HT1080 (cell line): ENCODE data around the gene TRIM14. TPM values are rescaled to one million over a fixed set of nuclear protein-coding genes. Genes with fewer than 3 reads are reported as not detected.
"Not testable (repeated sequence)": the region's sequence is repeated elsewhere in the genome, so short reads cannot be mapped to it uniquely, and the experiment has no call there.

ENCODE experiments used
- DNase-seq: peaks from one replicate; pipeline ENCODE4 v3.0.0-alpha.2; 2015; ENCODE audit warnings: low read depth
- total RNA-seq: library from RNA; depleted of rRNA; stranded (reverse); fragments of >200 nt; shearing (Covaris generic); gene quantifications from 2 replicates; pipeline ENCODE4 v1.2.3, GENCODE V29; 2014

Gene TRIM14
- total RNA-seq, 1 experiment from 2014 or later = 31.0 TPM

DNA sequence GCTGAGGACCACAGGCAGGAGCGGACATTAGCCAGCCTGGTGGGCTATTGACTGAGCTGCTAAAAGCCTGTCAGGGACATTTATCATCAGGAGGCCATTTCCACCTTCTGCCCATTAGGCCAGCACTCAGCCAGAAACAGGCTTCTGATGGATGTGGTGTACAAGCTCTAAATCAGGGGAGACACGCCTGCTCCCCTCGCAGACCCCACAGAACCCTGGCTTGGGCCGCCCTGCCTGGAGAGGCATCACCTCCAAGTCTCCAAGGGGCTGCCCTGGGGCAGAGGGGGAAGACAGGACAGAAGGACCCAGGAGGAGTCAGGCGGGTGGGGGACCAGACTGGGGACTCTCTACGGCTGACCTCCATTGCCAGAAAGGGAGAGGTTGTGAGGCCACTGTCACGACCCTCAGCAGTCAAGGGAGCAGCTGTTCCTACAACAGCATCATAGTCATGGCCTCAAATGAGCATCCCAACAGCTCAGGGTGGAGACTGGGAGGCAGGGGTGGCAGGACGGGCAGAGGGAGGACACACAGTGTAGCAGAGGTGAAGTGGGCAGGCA lies 24.0 kb upstream of the TRIM14 start:
- no peak for DNase-seq

DNA sequence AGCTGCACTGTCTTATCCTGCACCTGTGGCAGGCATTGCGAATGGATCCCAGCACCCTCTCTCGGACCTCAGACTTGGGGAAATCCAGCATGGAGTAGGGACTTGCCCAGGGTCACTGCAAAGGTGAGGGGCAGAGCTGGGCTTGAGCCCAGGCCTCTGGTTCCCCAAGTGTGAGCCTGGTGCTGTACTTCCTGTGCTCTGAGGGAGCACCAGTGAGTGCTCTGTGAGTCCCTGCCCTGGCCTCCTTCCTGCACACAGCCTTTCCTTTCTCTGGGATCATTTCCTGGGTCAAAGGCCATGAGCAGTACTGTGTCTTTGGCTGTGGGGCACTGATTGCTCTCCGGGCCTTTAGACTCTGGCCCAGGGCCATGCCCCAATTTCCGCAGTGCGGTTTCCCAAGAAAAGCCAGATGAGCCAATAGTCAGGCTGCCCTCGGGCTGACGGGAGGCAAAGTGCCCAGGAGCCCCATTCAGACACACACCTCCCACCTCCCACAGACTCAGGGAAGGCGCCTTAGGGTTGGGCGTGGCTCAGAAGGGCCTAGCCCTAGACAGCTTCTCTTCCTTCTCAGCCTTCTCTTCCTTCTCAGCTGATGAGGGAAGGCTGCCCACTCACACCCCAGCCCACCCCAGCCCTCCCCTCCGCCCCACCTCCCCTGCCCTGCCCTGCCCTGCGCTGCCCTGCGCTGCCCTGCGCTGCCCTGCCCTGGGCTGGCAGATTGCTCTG lies 23.3 kb upstream of the TRIM14 start:
- no peak for DNase-seq

DNA sequence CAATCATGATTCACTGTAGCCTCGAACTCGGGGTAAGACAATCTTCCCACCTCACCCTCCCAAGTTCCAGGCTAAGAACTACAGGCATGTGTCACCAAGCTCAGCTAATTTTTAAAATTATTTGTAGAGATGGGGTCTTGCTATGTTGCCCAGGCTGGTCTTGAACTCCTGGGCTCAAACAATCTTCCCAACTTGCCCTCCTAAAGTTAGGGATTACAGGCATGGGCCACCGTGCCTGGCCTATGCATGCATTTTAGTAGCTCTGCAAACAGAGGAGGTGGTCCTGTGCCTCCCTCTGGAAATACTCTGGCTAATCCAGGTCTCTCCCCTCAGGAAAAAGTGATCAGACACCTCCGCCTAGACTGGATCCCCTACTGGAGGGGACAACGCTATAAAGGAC lies 21.5 kb upstream of the TRIM14 start:
- no peak for DNase-seq

DNA sequence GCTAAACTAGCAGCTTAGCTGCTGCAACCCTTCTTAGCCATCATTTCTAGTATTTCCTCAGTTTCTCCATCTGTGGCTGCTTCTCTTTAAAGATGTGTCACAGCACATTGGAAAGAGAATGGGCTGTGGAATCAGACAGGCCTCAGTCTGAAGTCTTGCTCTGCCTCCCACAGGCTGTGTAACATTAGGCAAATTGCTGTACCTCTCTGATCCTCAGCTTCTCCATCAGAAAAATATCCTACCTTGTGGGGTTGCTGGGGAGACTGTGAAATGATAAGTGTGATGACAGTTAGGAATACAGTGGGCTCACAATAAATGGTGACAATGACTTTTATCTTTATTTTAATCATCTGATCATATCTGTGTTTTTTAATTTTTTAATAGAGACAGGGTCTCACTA lies 17.5 kb upstream of the TRIM14 start:
- DNase-seq = no peak

DNA sequence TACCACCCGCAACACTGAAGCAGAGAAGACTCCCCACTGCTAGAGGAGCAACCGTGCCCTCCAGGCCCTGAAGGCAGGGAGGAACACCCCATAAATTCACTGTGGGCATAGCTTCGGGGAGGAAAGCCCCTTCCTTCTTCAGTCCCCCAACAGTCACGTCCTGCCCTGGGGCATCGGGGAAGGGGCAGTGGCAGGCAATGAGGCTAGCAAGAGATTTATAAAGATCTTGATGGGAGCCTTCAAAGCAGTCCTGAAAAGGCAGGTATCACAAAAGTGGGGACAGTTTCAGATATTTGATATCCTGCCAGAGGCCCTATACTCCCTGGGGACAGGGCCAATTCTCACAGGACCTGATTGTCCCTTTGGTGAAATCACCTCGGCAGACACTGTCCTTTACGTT lies 16.9 kb upstream of the TRIM14 start:
- DNase-seq = no peak

DNA sequence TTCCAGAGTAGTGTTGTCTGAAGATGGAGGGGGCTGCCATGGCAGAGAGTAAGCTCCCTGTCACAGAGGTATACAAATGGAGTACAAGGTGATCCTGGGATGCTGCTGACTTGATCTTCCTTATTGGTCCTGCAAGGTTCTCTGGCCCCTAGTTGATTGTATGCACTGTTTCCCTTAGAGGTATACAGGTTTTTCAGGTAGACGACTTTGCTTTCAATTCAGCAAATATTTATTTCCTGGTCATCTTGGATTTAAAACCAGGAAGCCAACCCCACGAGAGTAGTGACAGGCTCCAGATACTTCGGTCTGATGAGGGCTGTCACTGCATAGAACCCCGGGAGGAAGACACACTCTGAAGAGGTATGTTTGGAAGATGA lies 16.5 kb upstream of the TRIM14 start:
- DNase-seq = no peak

DNA sequence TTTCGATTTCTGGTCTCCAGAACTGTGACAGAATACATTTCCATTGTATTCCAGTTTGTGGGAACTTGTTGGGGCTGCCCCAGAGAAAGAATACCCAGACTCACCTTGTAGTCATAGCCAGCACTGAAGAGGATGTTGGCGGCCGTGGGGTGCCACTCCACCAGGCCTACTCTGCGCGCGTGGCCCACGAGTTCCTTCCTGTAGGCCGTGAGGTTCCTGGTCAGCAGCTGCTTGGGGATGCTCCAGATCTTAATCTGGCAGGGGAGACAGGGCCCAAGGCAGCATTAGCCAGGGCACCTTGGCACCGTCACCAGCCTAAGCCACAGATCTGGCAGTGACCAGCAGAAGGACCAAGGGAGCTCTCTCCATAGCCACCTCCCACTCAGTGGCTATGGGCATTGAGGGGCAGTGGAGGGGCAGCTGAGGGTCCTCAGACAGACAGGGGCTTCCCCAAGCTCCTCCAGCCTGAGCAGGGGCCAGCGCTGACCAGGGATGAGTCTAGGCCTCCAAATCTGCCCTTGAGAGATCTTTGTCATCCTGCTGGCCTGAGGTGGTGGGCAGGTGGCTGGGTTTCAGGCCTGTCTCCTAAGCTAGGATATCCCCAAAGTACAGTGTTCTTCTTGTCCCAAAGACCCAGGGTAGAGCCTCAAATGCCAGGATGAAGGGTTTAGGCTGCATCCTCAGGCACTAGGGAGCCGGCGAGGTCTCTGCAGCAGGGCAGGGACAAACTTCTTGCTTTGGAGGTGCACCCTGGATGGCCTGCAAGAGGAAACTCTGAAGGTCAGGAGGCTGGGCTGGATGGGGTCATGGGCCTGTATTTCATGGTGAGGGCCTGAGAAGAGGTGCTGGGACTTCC lies 15.9 kb upstream of the TRIM14 start:
- no peak for DNase-seq

DNA sequence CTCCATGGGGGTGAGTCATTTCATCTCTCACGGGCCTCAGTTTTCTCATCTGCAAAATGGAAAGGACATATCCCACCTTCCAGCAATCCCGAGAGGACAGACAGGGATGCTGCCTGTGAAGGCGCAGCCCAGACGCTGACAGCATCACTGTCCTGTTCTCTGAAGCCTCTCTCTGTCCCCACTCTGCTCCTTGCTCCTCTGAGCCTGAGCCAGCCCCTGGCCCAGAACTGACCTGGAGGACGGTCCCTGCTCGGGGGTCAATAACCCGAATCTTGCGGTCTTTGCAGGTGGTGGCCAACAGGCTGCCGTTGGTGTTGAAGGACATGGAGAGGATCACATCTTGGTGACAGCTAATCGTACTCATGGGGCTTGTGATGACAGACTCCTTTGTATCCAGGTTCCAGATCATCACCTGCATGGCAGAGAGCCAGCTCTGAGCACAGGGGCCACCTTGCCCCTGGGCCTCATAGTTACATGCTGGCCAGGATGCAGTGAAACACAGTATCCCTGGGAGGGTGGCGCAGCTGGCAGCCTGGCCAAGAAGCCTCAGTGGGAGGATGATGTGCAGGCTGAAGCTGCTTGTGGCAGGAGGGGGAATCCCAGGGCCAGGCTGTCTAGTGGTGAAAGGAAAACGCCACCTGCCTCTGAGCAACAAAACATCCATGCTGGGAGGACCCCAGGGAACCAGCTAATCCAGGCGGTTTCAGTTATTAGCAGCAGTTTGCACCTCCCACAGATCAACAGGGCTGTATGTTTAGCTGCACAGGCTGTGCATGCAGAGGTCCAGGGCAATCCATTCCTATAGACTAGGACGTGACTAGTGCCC lies 14.0 kb upstream of the TRIM14 start:
- no peak for DNase-seq

DNA sequence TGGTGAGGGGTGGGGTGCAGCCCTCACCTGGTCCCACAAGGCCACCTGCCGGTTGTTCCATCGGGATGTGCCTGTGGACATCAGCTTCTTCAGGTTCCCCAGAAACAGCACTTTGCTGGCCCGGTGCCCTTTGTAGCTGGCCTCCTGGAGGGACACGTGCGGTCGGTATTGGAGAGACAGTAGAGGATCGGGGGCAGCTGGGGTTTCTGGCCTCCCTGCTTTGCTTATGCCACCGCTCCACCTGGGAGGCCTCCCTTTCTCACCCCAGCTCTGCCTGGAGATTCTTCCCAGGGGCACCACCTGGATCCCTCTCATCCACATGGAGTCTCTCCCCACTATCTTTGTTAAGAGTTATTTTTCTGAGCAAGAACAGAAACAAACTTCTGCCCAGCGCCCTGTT lies 13.1 kb upstream of the TRIM14 start:
- no peak for DNase-seq

DNA sequence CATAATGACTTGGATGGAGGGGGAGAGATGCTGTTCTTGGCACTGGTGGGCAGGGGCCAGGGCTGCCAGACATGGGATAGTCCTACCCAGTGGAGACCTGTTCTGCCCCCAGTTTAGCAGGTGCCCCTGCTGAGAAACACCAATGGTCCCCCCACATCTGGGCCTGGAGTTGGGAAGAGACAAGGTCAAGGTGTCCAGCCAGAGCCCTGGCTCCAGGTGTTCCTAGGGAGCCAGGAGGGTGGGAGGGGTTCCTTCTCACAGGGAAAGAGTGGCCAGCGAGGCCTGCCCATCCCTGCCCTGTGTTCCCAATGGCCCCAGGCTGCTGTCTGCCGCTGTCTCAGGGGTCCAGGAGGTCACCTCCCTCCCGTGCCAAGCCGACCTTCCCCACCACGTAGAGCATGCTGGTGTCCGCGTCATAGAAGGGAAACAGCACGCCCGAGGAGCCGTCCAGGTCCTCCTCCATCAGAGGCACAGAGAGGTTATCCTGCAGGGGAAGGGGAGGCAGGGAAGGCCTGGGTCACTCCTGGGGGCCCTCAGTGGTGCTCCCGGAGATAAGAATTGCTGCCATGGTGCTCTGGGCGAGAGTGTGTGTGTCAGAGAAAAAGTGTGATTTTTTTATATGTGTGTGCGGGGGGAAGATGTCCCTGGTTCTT lies 11.7 kb upstream of the TRIM14 start:
- DNase-seq = no peak

DNA sequence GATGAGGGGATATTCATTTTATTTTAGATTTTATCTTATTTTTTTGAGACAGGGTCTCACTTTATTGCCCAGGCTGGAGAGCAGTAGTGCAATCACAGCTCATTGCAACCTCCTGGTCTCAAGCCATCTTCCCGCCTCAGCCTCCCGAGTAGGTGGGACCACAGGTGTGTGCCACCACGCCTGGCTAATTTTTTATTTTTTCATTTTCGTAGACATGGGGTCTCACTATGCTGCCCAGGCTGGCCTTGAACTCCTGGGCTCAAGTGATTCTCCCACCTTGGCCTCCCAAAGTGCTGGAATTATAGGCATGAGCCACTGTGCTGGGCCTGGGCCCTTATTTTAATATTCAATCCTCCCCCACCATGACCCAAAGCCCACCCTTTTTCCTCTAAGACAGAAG lies 11.0 kb upstream of the TRIM14 start:
- DNase-seq = not testable (repeated sequence)

DNA sequence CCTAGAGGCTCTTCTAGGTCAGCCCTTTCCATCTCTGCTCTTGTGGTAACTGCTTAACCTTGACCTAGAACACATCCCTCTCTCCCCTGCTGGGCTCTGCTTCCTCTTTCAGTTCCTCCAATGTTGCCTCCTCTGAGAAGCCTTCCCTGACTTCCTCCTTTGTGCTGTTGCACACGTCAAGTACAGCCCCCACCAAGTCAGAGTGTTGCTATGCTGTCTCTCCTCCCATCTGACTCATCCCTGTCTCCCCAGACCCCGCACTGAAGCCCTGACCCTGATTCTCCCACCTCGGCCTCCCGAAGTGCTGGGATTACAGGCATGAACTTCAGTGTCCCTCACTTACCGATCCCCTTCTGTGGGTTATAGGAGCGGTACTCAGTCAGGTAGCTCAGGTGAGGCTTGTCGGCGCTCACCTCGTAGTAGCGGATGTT lies 10.4 kb upstream of the TRIM14 start:
- peak; percentile 53 for DNase-seq

DNA sequence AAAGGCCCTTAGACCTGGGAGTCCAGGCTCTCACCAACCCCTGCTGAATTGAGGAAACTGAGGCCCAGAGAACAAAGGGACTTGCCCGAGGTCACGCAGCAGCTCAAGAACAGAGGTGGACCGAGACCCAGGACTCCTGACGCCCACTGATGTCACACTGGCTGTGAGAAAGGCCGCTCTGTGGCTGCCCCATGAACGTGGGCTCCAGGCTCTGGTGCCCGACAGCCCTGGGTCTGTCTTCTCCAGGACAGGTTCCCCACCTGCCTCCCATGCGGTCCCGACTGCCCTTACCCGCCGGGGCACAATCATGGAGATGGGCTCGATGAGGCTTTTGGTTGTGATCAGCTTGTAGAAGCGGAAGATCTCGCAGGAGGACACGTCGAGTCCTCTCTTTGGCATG lies 9.3 kb upstream of the TRIM14 start:
- no peak for DNase-seq

DNA sequence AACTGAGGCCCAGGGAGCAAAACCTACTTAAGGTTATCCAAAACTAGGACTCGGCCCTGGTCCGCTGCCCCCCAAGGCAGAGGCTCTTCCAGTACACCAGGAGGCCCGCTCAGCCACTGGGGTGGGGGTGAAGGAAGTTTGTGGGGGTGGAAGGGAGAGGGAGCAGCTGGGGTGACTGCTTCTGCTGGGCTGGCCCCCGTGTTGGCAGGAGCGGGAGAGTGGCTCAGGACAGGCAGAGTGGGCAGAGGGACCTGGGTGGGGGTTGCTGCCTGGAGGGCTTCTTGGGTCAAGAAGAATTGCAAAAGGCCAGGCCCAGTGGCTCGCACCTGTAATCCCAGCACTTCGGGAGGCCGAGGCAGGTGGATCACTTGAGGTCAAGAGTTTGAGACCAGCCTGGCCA lies 8.2 kb upstream of the TRIM14 start:
- no peak for DNase-seq

DNA sequence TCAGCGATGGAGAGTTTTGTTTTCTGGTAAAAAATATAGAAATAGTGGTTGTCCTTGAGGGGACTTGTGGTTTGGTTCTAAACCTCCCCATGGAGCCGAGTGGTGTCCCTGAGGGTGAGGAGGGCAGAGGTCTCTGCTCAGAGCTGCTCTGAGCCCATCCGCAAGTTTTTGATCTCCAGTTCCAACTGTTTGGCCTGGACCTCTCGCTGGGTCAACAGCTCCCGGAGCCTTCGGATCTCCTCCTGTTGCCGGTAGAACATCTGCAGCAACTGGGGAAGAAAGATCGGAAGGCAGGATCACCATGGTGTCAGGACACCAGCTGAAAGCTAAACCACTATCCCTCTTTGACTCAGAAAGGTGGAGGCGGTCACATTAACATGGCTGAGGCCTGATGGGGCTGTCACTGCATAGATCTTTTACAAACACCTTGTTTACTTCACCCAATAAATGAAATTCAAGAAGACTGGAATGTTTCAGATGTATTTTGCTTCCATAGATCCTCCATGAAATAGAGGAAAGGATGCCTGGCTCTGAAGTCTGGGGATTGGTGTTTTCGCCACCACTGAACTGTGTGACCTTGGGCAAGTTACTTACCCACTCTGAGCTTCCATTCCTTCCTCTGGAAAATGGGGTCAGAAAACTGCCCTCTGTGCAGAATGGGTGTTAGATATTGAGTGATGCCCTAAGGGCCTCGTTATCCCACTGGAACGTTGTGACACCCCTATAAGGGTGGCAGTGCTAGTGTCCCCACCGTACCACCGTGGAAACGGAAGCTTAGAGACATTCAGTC lies 5.8 kb upstream of the TRIM14 start:
- no peak for DNase-seq

DNA sequence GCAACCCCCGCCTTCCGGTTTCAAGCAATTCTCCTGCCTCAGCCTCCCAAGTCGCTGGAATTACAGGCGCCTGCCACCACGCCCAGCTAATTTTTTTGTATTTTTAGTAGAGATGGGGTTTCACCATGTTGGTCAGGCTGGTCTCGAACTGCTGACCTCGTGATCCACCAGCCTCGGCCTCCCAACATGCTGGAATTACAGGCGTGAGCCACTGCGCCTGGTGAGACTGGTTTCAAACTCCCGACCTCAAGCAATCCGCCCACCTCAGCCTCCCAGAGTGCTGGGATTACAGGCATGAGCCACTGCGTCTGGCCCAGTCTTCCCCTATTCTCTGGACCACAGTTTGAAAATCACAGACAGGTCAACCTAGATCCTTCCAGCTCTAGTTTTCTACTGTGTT lies 5.1 kb upstream of the TRIM14 start:
- DNase-seq = not testable (repeated sequence)

DNA sequence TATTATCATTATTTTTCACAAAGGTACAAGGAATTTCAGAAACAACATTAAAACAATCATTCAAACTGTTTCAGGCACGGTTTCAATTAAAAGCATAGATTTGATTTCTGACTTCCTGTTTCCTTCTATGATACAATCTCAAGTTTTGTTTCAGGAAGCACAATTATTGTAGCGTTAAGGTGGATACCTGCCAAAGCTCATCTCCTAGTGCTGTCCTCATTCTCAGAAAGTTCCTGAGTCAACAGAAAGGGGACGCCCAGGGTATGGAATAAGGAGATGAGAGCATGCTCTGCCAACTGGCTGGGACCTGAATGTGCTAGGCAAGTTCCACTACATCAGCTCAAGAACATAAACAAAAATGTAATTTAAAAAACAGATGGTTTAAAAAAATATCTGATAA lies 2.0 kb upstream of the TRIM14 start:
- DNase-seq = no peak

DNA sequence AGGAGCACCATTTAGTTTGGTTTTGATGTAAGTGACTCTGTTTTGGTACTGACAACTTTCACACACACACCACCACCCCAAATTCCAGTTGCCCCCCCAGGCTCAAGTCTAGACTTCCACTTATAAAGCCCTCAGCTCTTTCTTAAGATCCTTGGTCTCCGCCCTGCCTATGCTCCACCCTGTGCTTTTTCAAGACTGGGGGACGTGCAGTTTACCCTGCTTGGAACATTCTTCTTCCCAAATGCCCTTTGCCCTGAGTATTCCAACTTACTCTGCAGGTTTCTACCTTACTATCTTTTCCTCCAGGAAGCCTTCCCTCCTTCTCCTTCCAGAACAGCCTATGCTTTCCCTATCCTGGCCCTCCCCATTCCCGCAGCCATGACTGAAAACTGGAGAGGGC lies 1.5 kb upstream of the TRIM14 start:
- no peak for DNase-seq

DNA sequence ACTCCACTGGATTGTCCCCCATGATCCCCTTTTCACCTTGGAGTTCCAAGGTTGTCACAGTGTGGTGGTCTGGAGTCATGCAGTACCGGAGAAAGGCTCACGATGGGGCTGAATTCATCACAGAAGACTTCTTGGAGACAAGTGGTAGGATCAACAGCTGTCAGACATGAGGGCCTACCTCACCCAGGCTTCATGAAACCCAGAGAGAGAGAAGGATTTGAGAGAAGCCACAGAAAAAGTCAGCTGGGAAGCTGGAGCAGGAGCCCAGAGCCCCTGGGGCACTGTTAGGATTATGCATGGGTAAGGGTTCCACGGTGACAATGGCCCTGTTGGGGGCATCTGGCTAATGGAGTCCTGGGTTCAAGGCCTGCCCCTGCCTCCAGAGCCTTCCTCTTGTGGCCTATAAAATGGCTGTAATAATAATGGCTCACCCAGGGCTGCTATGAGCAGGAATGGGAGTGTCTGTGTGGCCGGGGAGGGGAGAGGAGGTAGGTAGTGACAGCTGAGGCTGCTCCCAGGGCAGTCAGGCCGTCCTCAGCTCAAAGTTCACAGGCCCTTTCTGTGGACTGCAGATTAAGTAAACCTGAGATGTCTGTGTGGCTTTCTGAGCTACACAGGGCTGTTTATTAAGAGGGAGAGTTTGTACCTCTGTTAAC lies 910 bp downstream of the TRIM14 start:
- DNase-seq = peak; percentile 60

DNA sequence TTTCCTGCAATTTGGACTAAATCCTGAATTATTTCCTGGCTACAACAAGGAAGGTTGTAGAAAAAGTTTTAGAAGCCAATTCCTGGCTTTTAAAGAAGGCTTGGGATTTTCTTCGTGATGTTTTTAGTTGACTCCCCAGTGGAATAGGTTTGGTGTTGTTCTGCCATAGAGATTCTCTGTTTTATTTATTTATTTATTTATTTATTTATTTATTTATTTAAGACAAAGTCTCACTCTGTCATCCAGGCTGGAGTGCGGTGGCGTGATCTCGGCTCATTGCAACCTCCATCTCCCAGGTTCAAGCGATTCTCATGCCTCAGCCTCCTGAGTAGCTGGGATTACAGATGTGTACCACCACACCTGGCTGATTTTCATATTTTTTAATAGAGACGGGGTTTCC lies 1.9 kb downstream of the TRIM14 start:
- DNase-seq = not testable (repeated sequence)
